Activated T-helper 2 cell treated with anti-CD3 and anti-CD28 coated beads, Interferon-gamma antibody, Interleukin-2, Interleukin-4, amounts not matched to agents 10 μg/mL and 5 μg/mL and 100 μg/mL, durations not matched to agents 14 hours and 24 hours and 36 hours (primary cell): ENCODE results near the gene AOPEP. TPM values are rescaled to one million over a fixed set of nuclear protein-coding genes. Genes with fewer than 3 reads are reported as not detected.
A peak's percentile ranks its signal among the peaks of the same experiment; 100 is the strongest.
"Not testable (repeated sequence)": the region's sequence is repeated elsewhere in the genome, so short reads cannot be mapped to it uniquely, and the experiment has no call there.

Experiments
- DNase-seq: peaks from one replicate; pipeline ENCODE4 v3.0.0; 2021; ENCODE audit warnings: low spot score
- H3K27ac Mint-ChIP-seq: one replicate; pipeline ENCODE4 v1.8.0; 2021; ENCODE audit warnings: mixed read lengths
- H3K27me3 Mint-ChIP-seq: one replicate; pipeline ENCODE4 v1.8.0; 2021; ENCODE audit warnings: low read depth, mixed read lengths
- H3K36me3 Mint-ChIP-seq: one replicate; pipeline ENCODE4 v1.8.0; 2021; ENCODE audit warnings: low read depth, mixed read lengths
- H3K4me1 Mint-ChIP-seq: one replicate; pipeline ENCODE4 v1.8.0; 2021; ENCODE audit warnings: low read depth, mixed read lengths
- H3K4me3 Mint-ChIP-seq: one replicate; pipeline ENCODE4 v1.8.0; 2021; ENCODE audit warnings: low read depth, mild to moderate bottlenecking, moderate library complexity, mixed read lengths
- H3K9me3 Mint-ChIP-seq: one replicate; pipeline ENCODE4 v1.8.0; 2021; ENCODE audit warnings: mixed read lengths
- intact Hi-C: fragments of 100-400 bp; cut with micrococcal nuclease; formaldehyde crosslinking; loops from one replicate; pipeline ENCODE4 v1.15.1; 2023
- total RNA-seq: library from RNA; stranded (reverse); gene quantifications from 2 replicates; pipeline ENCODE4 v1.2.3, GENCODE V29; 2022

AOPEP gene
- total RNA-seq, 1 donor from 2014 or later = 24.6 TPM

DNA sequence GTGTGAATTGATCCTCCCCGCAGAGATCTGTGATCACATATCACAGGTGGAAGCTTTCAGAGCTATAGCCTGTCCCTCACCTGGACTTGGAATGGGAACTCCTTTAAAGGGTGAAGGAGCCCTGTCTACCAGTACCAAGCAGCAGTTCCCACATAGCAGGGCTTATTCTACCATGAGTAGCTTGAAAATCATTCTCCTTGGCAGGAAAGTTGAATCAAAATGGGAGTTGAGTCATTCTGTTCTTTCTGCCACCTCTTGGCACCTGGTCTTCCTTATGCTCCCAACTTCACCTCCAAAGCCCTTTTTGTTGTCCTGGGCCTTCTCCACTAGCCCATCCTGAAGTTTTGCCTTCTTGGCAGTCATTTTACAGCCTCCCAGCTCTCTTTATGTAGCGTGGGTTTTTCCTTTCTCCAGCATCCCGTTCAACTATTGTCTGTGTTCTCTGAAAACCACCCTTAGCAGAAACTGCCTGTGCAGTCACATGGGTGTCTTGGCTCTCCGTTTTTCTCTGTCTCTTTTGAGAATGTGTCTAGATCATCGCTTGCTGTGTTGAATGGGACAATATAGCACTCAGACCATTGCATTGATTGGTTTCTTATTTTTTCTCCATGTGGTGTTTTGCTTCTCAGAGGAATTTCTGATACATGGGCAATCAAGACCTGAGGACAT is 222.2 kb downstream of the AOPEP start:
- no peak for DNase-seq
- no peaks in the 10 kb centered on the region for H3K27me3 Mint-ChIP-seq
- intact Hi-C loops = no loop called here
- no peak overlapping the region for H3K27ac Mint-ChIP-seq
- no peak overlapping the region for H3K4me3 Mint-ChIP-seq
- H3K4me1 Mint-ChIP-seq = peaks cover 33% of the 10 kb centered on the region
- H3K36me3 Mint-ChIP-seq = no peaks in the 10 kb centered on the region
- no peaks in the 10 kb centered on the region for H3K9me3 Mint-ChIP-seq

DNA sequence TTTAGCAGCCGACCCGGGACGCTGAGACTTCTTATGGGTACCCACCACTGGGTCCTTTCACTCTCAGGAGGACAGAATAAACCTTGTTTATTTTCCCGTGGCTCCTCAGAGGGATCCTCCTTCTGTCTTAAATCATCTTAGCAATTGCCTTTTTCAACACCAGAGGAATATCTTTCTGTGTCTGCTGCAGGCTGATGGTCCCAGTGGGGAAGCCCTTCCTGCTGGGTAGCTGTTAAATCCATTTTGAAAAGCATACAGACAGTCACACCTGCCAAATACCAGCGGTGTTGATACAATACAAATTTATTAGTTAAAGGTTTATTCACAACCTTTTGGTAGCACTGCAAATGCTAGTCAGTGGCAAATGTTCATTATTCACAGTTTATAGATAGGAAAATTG is 222.9 kb downstream of the AOPEP start:
- Mint-ChIP-seq H3K36me3 (no peaks in the 10 kb centered on the region), H3K27ac (no peak overlapping the region), H3K27me3 (no peaks in the 10 kb centered on the region), H3K9me3 (no peaks in the 10 kb centered on the region), H3K4me3 (no peak overlapping the region), H3K4me1 (peaks cover 33% of the 10 kb centered on the region)
- DNase-seq = no peak
- intact Hi-C loops = no loop called here

DNA sequence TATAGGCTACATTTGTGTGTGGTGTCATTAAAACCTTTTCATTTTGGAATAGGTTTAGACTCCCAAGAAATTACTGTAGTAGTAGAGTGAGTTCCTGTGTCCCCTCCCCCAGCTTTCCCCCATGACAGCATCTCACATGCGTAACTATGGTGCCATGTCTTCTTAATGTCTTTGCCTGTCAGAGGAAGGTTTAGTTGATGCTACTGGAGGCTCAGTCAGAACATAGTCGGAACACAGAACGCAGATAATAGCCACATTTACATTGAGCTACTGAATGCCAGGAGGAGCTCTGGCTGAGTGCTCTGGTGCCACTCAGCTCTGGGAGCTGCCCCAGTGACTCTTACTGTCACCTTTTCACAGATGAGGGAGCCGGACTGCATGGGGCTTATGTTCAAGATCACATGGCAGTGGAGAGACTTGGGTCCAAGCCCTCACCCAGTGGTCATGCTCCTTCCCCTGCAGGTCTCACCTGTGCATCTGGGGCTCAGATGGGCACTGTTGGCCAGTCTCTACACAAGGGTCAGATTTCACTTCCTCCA is 223.6 kb downstream of the AOPEP start:
- Mint-ChIP-seq H3K36me3 (no peaks in the 10 kb centered on the region), H3K4me1 (peaks cover 33% of the 10 kb centered on the region), H3K27ac (no peak overlapping the region), H3K9me3 (no peaks in the 10 kb centered on the region), H3K27me3 (no peaks in the 10 kb centered on the region), H3K4me3 (no peak overlapping the region)
- intact Hi-C loops = loop anchor here (5.0 kb wide), 1 partner anchor 223 kb away; the partner anchor contains the start of gene AOPEP
- no peak for DNase-seq

- no peak for DNase-seq
- Mint-ChIP-seq H3K4me1 (peaks cover 31% of the 10 kb centered on the region), H3K4me3 (no peak overlapping the region), H3K27ac (no peak overlapping the region), H3K36me3 (no peaks in the 10 kb centered on the region), H3K9me3 (no peaks in the 10 kb centered on the region), H3K27me3 (no peaks in the 10 kb centered on the region)
- intact Hi-C loops = loop anchor here (5.0 kb wide), 1 partner anchor 223 kb away; the partner anchor contains the start of gene AOPEP
Measured at GRCh38 chr9:94950579-94951323, 224.3 kb downstream of the AOPEP start.

- Mint-ChIP-seq H3K36me3 (no peaks in the 10 kb centered on the region), H3K9me3 (no peaks in the 10 kb centered on the region), H3K4me3 (no peak overlapping the region), H3K27me3 (no peaks in the 10 kb centered on the region), H3K4me1 (peaks cover 31% of the 10 kb centered on the region), H3K27ac (peak overlapping the region; percentile 28)
- intact Hi-C loops = loop anchor here (1.0 to 5.0 kb wide), 4 partner anchors 56 to 224 kb away; partner anchors contain the start of gene AOPEP
- DNase-seq = no peak
Measured at GRCh38 chr9:94951324-94952135, 225.0 kb downstream of the AOPEP start.

- no peaks in the 10 kb centered on the region for H3K27me3 Mint-ChIP-seq
- H3K9me3 Mint-ChIP-seq = no peaks in the 10 kb centered on the region
- peaks cover 31% of the 10 kb centered on the region for H3K4me1 Mint-ChIP-seq
- H3K4me3 Mint-ChIP-seq = no peak overlapping the region
- no peaks in the 10 kb centered on the region for H3K36me3 Mint-ChIP-seq
- no peak for DNase-seq
- intact Hi-C loops = loop anchor here (1.0 to 5.0 kb wide), 4 partner anchors 55 to 225 kb away; partner anchors contain the start of gene AOPEP
- H3K27ac Mint-ChIP-seq = no peak overlapping the region
Measured at GRCh38 chr9:94952565-94953373, 226.3 kb downstream of the AOPEP start.

DNA sequence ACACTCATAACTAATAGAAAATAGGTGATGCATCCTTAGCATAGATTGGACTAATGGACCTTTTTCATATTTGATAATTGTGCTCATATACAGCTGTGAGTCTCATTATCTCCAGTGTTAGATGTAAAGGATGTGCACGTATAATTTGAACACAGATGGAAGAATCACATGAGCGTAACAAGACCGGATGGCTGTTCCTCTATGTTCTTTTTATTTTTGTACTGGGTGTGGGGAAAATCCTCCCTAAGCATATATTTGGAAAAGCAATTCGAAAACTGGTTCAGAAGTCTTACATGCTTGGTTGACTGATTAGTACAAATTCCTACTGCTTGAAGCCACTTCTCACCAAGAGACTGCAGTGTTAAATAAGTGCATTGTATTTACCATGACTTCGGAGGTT is 230.2 kb downstream of the AOPEP start:
- Mint-ChIP-seq H3K27ac (no peak overlapping the region), H3K4me3 (no peak overlapping the region), H3K9me3 (no peaks in the 10 kb centered on the region), H3K27me3 (no peaks in the 10 kb centered on the region), H3K36me3 (no peaks in the 10 kb centered on the region), H3K4me1 (peaks cover 15% of the 10 kb centered on the region)
- no peak for DNase-seq
- intact Hi-C loops = no loop called here

DNA sequence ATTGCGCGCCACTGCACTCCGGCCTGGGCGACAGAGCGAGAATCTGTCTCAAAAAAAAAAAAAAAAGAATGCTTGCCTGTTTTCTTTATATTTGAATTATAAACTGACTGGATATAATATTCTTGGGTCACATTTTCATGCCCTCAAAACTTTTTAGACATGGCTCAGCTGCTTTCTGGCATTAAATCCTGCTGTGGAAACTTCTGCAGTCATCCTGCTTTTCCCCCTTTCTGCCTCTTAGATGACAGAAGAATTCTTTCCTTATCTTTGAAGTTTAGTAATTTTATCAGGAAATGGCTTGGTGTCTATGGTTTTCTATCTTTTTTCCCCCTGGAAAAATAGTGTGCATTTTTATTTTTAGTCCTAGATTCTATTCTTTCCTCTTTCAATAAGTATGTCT is 234.5 kb downstream of the AOPEP start:
- intact Hi-C loops = no loop called here
- Mint-ChIP-seq H3K36me3 (no peaks in the 10 kb centered on the region), H3K9me3 (no peaks in the 10 kb centered on the region), H3K4me1 (no peaks in the 10 kb centered on the region), H3K27me3 (no peaks in the 10 kb centered on the region), H3K27ac (no peak overlapping the region), H3K4me3 (no peak overlapping the region)
- no peak for DNase-seq

DNA sequence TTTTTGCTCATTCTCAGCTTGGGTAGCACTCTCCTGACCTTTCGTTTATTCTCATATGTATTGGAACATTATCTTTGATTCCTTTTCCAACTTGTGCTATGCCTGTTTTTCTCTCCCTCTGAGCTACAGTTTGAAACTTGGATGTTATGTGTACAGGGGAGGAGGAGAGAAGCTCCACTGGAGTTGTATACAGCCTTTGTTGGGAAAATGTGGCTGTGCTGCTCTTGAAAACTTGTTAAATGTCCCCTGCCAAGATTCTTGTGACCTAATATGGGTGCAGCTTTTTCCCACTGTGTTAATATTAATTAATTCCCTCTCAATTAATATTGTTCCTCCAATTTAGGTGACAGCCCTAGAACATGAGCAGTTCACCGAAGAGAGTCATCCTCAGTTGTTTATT is 235.4 kb downstream of the AOPEP start:
- no peak for DNase-seq
- Mint-ChIP-seq H3K27ac (no peak overlapping the region), H3K36me3 (no peaks in the 10 kb centered on the region), H3K4me1 (no peaks in the 10 kb centered on the region), H3K4me3 (no peak overlapping the region), H3K27me3 (no peaks in the 10 kb centered on the region), H3K9me3 (no peaks in the 10 kb centered on the region)
- intact Hi-C loops = no loop called here

- H3K27me3 Mint-ChIP-seq, H3K36me3 Mint-ChIP-seq, H3K27ac Mint-ChIP-seq, DNase-seq, H3K4me3 Mint-ChIP-seq, H3K4me1 Mint-ChIP-seq, intact Hi-C loops, H3K9me3 Mint-ChIP-seq: not testable (repeated sequence)
Measured at GRCh38 chr9:94965631-94966030, 239.1 kb downstream of the AOPEP start.

DNA sequence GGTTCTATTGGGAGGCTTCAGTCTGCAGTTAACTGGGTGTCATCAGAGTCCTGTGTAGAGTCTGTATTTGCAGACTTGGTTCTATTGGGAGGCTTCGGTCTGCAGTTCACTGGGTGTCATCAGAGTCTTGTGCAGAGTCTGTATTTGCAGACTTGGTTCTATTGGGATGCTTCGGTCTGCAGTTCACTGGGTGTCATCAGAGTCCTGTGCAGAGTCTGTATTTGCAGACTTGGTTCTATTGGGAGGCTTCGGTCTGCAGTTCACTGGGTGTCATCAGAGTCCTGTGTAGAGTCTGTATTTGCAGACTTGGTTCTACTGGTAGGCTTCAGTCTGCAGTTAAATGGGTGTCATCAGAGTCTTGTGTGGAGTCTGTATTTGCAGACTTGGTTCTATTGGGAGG is 239.5 kb downstream of the AOPEP start:
- H3K27me3 Mint-ChIP-seq, H3K9me3 Mint-ChIP-seq, H3K4me3 Mint-ChIP-seq, H3K4me1 Mint-ChIP-seq, DNase-seq, H3K36me3 Mint-ChIP-seq, intact Hi-C loops, H3K27ac Mint-ChIP-seq: not testable (repeated sequence)

DNA sequence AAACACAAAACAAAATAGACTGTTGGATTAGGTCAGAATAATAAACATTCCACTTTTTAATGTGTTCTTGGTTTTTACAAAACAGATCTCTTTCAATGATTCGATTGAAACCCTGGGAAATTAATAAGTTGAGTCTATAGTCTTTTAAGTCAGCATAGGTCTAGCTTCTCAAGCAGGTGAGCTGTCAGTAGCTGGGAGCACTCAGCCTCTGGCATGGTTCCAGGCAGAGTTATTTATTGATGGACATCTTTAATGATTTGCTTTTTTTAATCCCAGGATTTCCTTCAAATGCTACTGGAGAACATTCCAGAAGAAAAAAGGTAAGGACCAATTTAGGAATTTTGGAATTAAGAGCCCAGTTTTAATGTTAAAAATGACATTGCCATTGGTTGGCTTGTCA is 241.0 kb downstream of the AOPEP start:
- no peaks in the 10 kb centered on the region for H3K27me3 Mint-ChIP-seq
- H3K4me3 Mint-ChIP-seq = no peak overlapping the region
- no peaks in the 10 kb centered on the region for H3K4me1 Mint-ChIP-seq
- DNase-seq = no peak
- intact Hi-C loops = no loop called here
- H3K36me3 Mint-ChIP-seq = no peaks in the 10 kb centered on the region
- H3K9me3 Mint-ChIP-seq = no peaks in the 10 kb centered on the region
- H3K27ac Mint-ChIP-seq = no peak overlapping the region
